Measurements from ENCODE around the gene KRTAP20-4. TPM values are rescaled to one million over a fixed set of nuclear protein-coding genes. Genes with fewer than 3 reads are reported as not detected.

The KRTAP20-4 gene
- not detected for total RNA-seq

DNA sequence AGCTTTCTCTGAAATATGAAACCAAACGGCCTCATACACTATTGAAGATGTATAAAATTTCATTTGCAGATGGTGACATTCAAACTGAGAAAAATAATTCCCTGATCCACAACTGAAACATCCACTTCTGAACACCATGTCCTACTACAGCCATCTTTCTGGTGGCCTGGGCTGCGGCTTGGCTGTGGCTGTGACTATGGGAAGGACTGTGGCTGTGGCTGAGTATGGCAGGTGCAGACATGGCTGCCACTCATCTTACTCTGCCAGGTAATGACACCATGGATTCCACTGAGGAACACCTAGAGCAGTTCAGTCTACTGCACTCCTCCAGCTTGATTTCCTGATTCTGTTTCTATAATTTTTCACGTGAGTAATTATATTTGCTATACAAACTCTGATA is at the start of gene KRTAP20-4:
KRTAP20-4 (plus strand) TSS at position 106 of the 400 bp plus-strand sequence.
- DNase-seq (ENCODE audit: low spot score in 2 of 2) = no peak
- intact Hi-C loops (cut with DNase I; ENCODE audit: low total_unique reads) = no loop called here
- H3K27ac ChIP-seq = no peak within 1 kb of the TSS
- TF ChIP-seq, protein P1, sequence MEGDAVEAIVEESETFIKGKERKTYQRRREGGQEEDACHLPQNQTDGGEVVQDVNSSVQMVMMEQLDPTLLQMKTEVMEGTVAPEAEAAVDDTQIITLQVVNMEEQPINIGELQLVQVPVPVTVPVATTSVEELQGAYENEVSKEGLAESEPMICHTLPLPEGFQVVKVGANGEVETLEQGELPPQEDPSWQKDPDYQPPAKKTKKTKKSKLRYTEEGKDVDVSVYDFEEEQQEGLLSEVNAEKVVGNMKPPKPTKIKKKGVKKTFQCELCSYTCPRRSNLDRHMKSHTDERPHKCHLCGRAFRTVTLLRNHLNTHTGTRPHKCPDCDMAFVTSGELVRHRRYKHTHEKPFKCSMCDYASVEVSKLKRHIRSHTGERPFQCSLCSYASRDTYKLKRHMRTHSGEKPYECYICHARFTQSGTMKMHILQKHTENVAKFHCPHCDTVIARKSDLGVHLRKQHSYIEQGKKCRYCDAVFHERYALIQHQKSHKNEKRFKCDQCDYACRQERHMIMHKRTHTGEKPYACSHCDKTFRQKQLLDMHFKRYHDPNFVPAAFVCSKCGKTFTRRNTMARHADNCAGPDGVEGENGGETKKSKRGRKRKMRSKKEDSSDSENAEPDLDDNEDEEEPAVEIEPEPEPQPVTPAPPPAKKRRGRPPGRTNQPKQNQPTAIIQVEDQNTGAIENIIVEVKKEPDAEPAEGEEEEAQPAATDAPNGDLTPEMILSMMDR (IDR thresholded peaks at IDR 0.05) = no peak
- TF ChIP-seq POLR2AphosphoS5 (IDR thresholded peaks at IDR 0.05) (no peak), POLR2A (IDR thresholded peaks at IDR 0.05) (no peak)
- no peak within 1 kb of the TSS for H3K4me3 ChIP-seq
- no peaks in the 10 kb centered on the region for H3K4me1 ChIP-seq
- no peaks in the 10 kb centered on the region for H3K36me3 ChIP-seq
- peaks cover 0 to 10% of the 10 kb centered on the region in 2 donors for H3K9me3 ChIP-seq
- H3K27me3 ChIP-seq = no peaks in the 10 kb centered on the region

DNA sequence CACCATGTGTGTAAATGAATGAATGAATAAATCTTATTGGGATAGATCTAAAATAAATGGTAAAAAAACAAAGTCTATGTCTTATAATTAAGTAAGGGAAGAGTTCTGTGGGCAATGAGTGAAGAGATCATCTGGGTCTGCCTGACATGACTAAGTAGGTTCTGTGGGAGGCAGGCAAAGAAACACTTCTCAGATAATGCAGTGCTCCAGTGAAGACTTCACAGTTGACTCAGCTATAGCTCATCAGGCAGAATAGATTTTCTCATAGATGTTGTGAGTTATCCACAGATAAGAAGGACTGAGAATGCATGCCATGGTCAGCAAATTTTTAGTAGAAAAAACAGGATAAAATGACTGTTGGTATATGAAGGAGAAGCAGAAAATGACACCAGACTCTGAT is 42.7 kb upstream of the KRTAP20-4 start:
- H3K27me3 ChIP-seq = no peaks in the 10 kb centered on the region
- intact Hi-C loops (cut with DNase I; ENCODE audit: low total_unique reads) = no loop called here

DNA sequence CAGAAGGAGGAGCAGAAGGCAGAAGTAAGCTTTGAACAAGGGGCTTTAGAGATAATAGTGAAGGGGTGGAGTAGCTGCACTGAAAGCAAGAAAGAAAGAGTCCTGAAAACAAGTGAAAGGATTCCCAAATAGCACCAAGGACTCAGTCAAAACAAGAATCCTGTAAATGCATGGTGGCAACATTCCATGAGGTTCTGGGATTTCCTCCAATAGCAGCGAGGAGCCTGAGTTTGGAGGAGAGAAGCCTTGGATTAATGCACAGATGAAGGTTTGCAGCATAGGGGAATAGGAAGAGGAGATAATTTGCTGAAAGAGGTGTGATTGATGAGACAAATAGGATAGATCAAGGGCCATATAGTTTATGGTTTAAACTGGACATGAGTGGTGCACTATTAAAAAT is 41.1 kb upstream of the KRTAP20-4 start:
- no peak for DNase-seq (ENCODE audit: low spot score in 2 of 2)
- TF ChIP-seq POLR2A (IDR thresholded peaks at IDR 0.05) (no peak), POLR2AphosphoS5 (IDR thresholded peaks at IDR 0.05) (no peak)
- TF ChIP-seq, protein P1 (IDR thresholded peaks at IDR 0.05) = no peak
- Histone ChIP-seq H3K27me3 (no peaks in the 10 kb centered on the region), H3K9me3 (no peaks in the 10 kb centered on the region), H3K4me3 (no peak overlapping the region), H3K36me3 (no peaks in the 10 kb centered on the region), H3K4me1 (no peaks in the 10 kb centered on the region), H3K27ac (no peak overlapping the region)
- intact Hi-C loops (cut with DNase I; ENCODE audit: low total_unique reads) = no loop called here

More for the DNA sequence above, 42.7 kb upstream of the KRTAP20-4 start:
- no peaks in the 10 kb centered on the region for H3K36me3 ChIP-seq
- no peaks in the 10 kb centered on the region for H3K4me1 ChIP-seq
- H3K4me3 ChIP-seq = no peak overlapping the region
- H3K27ac ChIP-seq = no peak overlapping the region
- TF ChIP-seq, protein P1 (IDR thresholded peaks at IDR 0.05) = no peak
- TF ChIP-seq POLR2AphosphoS5 (IDR thresholded peaks at IDR 0.05) (no peak), POLR2A (IDR thresholded peaks at IDR 0.05) (no peak)
- no peak for DNase-seq (ENCODE audit: low spot score in 2 of 2)
- H3K9me3 ChIP-seq = no peaks in the 10 kb centered on the region

DNA sequence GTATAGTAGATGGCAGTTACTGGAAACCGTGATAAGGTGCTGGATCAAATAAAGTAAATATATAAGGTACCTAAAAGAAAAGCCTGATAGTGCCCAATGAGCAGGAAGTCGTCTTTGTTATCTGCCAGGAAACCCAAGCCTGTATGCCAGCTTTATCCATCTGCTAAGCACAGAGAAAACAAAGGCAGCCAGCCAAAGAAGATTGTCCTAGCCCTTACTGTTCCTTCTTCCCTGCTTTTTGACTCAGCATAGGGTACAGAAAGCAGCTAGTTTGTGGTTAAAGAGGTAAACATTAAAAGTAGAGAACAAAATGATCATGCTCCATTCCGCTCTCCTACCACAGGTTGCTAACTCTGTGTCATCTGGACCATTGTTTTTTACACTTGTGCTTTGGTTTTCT is 40.3 kb upstream of the KRTAP20-4 start:
- Histone ChIP-seq H3K4me1 (no peaks in the 10 kb centered on the region), H3K27ac (no peak overlapping the region), H3K36me3 (no peaks in the 10 kb centered on the region), H3K4me3 (no peak overlapping the region), H3K27me3 (no peaks in the 10 kb centered on the region), H3K9me3 (no peaks in the 10 kb centered on the region)
- no peak for TF ChIP-seq POLR2A (IDR thresholded peaks at IDR 0.05)
- TF ChIP-seq POLR2AphosphoS5 (IDR thresholded peaks at IDR 0.05) = no peak
- TF ChIP-seq, protein P1 (IDR thresholded peaks at IDR 0.05) = no peak
- no peak for DNase-seq (ENCODE audit: low spot score in 2 of 2)
- intact Hi-C loops (cut with DNase I; ENCODE audit: low total_unique reads) = no loop called here

DNA sequence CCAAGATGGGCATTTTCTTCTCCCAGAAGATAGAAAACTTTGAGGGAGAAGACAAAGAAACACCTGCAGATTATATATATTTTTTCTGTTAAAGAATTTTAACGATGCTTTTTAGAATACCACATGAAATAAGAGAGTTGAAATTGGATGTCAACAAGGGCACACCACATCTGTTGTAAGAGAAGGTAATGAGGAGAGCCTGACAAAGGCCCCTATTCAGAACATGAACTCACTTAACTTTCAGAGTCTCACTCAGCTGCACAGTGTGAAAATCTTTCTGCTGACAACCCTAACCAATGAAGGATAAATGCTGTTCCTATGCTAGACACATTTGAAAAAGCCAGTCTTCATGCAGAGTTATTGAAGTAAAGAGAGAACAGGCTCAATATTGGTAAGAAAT is 37.6 kb upstream of the KRTAP20-4 start:
- Histone ChIP-seq H3K27ac (no peak overlapping the region), H3K9me3 (peaks cover 0 to 6% of the 10 kb centered on the region in 2 donors), H3K4me1 (no peaks in the 10 kb centered on the region), H3K4me3 (no peak overlapping the region), H3K36me3 (no peaks in the 10 kb centered on the region), H3K27me3 (no peaks in the 10 kb centered on the region)
- TF ChIP-seq POLR2AphosphoS5 (IDR thresholded peaks at IDR 0.05) (no peak), POLR2A (IDR thresholded peaks at IDR 0.05) (no peak)
- TF ChIP-seq, protein P1 (IDR thresholded peaks at IDR 0.05) = no peak
- no peak for DNase-seq (ENCODE audit: low spot score in 2 of 2)
- intact Hi-C loops (cut with DNase I; ENCODE audit: low total_unique reads) = no loop called here

Measured in breast epithelium (tissue), 4 donors.